Hepatocyte (in vitro differentiated cells): Measurements from ENCODE around the gene FAM110A.

Experiments
- EZH2phosphoT487 ChIP-seq: fragments of 200-600 bp; sonication (generic); IDR thresholded peaks from one replicate; pipeline ENCODE4 v1.6.1; 2018; ENCODE audit warnings: antibody characterized with exemption, mild to moderate bottlenecking, low read depth, moderate library complexity; ENCODE audit not compliant: unreplicated experiment, severe bottlenecking
- TF ChIP-seq, protein P1 (sequence below): fragments of 200-600 bp; sonication (generic); IDR thresholded peaks from 2 replicates; pipeline ENCODE4 v1.5.1; 2016; ENCODE audit warnings: antibody characterized with exemption, mild to moderate bottlenecking; ENCODE audit not compliant: poor library complexity

DNA sequence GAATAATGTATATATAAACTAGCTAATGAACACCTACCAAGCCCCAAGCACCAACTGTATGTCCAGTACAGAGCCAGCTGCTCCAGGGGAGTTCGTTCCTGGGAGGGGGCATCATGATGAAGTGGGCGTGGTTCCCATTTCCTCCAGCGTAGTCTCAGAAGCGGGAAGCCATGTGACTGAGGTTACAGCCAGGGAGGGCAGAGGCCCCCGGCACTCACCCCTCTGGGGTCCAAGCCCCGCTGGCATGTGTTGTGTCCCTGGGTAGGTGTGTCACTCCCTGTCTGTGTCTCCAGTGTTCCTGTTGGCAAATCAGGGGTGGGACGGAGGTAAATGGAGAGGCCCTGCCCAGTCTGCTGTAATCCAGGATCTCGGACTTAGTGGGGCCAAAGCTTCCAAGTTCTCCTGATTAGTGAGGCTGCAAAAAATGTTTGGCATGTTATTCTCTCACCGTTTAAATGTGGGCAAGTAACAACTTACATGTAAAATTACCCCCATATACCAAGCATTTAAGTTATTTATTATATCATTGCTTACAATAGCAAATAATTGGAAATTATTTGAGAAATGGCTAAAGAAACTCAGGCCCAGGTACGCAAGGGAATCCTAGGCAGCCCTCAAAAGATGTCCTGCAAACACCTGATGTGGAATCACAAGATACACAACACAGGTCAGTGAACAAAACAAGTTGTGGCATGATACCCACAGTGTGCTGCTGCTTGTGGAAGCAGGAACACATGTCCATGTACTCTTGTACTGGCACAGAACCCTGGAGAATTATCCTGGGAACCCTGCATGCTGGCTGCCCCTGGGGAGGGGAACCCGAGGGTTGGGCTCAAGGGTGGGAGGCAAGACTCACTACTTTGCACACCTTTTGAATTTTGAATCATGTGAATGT lies 22.2 kb downstream of the FAM110A start:
- TF ChIP-seq, protein P1, sequence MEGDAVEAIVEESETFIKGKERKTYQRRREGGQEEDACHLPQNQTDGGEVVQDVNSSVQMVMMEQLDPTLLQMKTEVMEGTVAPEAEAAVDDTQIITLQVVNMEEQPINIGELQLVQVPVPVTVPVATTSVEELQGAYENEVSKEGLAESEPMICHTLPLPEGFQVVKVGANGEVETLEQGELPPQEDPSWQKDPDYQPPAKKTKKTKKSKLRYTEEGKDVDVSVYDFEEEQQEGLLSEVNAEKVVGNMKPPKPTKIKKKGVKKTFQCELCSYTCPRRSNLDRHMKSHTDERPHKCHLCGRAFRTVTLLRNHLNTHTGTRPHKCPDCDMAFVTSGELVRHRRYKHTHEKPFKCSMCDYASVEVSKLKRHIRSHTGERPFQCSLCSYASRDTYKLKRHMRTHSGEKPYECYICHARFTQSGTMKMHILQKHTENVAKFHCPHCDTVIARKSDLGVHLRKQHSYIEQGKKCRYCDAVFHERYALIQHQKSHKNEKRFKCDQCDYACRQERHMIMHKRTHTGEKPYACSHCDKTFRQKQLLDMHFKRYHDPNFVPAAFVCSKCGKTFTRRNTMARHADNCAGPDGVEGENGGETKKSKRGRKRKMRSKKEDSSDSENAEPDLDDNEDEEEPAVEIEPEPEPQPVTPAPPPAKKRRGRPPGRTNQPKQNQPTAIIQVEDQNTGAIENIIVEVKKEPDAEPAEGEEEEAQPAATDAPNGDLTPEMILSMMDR: no peak
- no peak for TF ChIP-seq EZH2phosphoT487
